H1 (cell line): ENCODE results near the gene CD1B. TPM values are rescaled to one million over a fixed set of nuclear protein-coding genes. Genes with fewer than 3 reads are reported as not detected.

ENCODE experiments used
- CTCF ChIA-PET: fragments of 300-600 bp; sonication (Branson Sonifier 250); formaldehyde crosslinking; loops from one replicate; lab custom pipeline; 2021; ENCODE audit not compliant: partially characterized antibody; lab: Charles Lee
- POLR2A ChIA-PET: fragments of 300-600 bp; sonication (Branson Sonifier 250); formaldehyde crosslinking; loops from one replicate; lab custom pipeline; 2021; ENCODE audit warnings: inconsistent platforms; ENCODE audit not compliant: partially characterized antibody; lab: Charles Lee
- DNase-seq, 2 experiments: peaks; one replicate each; pipeline versions ENCODE4 v3.0.0 to v3.0.0-alpha.2; 2010 to 2022; ENCODE audit warnings: low spot score in 2 of 2, low read depth in 1 of 2, mixed read lengths in 1 of 2
- FAIRE-seq: peaks from 2 replicates; lab custom pipeline; 2011; peaks lifted over from hg19 to GRCh38; lab: Jason Lieb, UNC
- H2AFZ ChIP-seq: 2 replicates; pipeline ENCODE4 v1.8.1; 2012; ENCODE audit warnings: low read length, inconsistent platforms
- H2AK5ac ChIP-seq: 2 replicates; pipeline ENCODE4 v1.6.1; 2013; ENCODE audit warnings: low read depth, low read length
- H2BK120ac ChIP-seq: replicated peaks from 2 replicates; pipeline ENCODE3; 2013; ENCODE audit warnings: low read depth, low read length, inconsistent platforms
- H2BK12ac ChIP-seq: 2 replicates; pipeline ENCODE4 v1.6.1; 2013; ENCODE audit warnings: low read depth, low read length
- H2BK15ac ChIP-seq: 2 replicates; pipeline ENCODE4 v1.6.1; 2013; ENCODE audit warnings: low read length
- H2BK20ac ChIP-seq: 2 replicates; pipeline ENCODE4 v1.6.1; 2013; ENCODE audit warnings: low read length
- H2BK5ac ChIP-seq: 2 replicates; pipeline ENCODE4 v1.6.1; 2013; ENCODE audit warnings: low read depth, low read length
- H3K14ac ChIP-seq: 2 replicates; pipeline ENCODE4 v1.6.1; 2013; ENCODE audit warnings: inconsistent platforms; ENCODE audit not compliant: insufficient read length
- H3K18ac ChIP-seq: 2 replicates; pipeline ENCODE4 v1.6.1; 2013; ENCODE audit warnings: low read length; ENCODE audit errors: extremely low read depth
- H3K23ac ChIP-seq: 2 replicates; pipeline ENCODE4 v1.6.1; 2013; ENCODE audit warnings: inconsistent platforms; ENCODE audit not compliant: insufficient read length
- H3K23me2 ChIP-seq: 2 replicates; pipeline ENCODE4 v1.6.1; 2013; ENCODE audit warnings: low read depth, low read length
- H3K27ac ChIP-seq: 2 replicates; pipeline ENCODE4 v1.6.1; 2011; ENCODE audit warnings: low read depth, low read length, inconsistent platforms
- H3K27me3 ChIP-seq, 4 experiments: replicated peaks in 1 of 4; 1 replicate in 1 of 4; 2 replicates in 3 of 4; pipeline versions ENCODE4 v1.6.1 to v1.8.1; 2011 to 2013; ENCODE audit warnings: low read length in 3 of 4, mild to moderate bottlenecking in 3 of 4, inconsistent platforms in 2 of 4, mixed read lengths in 2 of 4, moderate library complexity in 1 of 4; ENCODE audit not compliant: control insufficient read depth in 3 of 4, insufficient read depth in 3 of 4; ENCODE audit errors: extremely low read depth in 1 of 4
- H3K36me3 ChIP-seq, 4 experiments: 2 replicates each; pipeline versions ENCODE4 v1.6.1 to v1.8.1; 2011 to 2013; ENCODE audit warnings: mild to moderate bottlenecking in 4 of 4, low read length in 3 of 4, moderate library complexity in 2 of 4, control low read depth in 1 of 4, inconsistent platforms in 1 of 4; ENCODE audit not compliant: insufficient read depth in 4 of 4, control insufficient read depth in 2 of 4
- H3K4ac ChIP-seq: replicated peaks from 2 replicates; pipeline ENCODE3; 2013; ENCODE audit warnings: low read length, low read depth, mixed read lengths, inconsistent platforms; ENCODE audit not compliant: insufficient read length
- H3K4me1 ChIP-seq, 4 experiments: replicated peaks in 1 of 4; 1 replicate in 1 of 4; 2 replicates in 3 of 4; pipeline versions ENCODE4 v1.6.1 to v1.8.1; 2011 to 2013; ENCODE audit warnings: low read length in 3 of 4, inconsistent platforms in 2 of 4, mixed read lengths in 1 of 4; ENCODE audit not compliant: insufficient read depth in 4 of 4, control insufficient read depth in 3 of 4
- H3K4me2 ChIP-seq, 2 experiments: 2 replicates each; pipeline versions ENCODE4 v1.6.1 to v1.8.1; 2011 to 2013; ENCODE audit warnings: low read depth in 2 of 2, low read length in 2 of 2, control low read depth in 1 of 2, inconsistent platforms in 1 of 2, mild to moderate bottlenecking in 1 of 2; ENCODE audit not compliant: insufficient read depth in 1 of 2
- H3K4me3 ChIP-seq, 4 experiments: fragments of 200-600, 300-600 bp in 1 of 4; sonication (generic), shearing (Covaris generic), sonication (Bioruptor Twin) in 1 of 4; 2 replicates each; pipeline versions ENCODE4 v1.5.1 to v1.8.1; 2011 to 2016; ENCODE audit warnings: low read length in 4 of 4, low read depth in 3 of 4, control low read depth in 2 of 4, inconsistent platforms in 2 of 4, mild to moderate bottlenecking in 2 of 4, mixed read lengths in 1 of 4, moderate library complexity in 1 of 4; ENCODE audit not compliant: insufficient read depth in 2 of 4; ENCODE audit errors: extremely low read depth in 1 of 4
- H3K56ac ChIP-seq: replicated peaks from 2 replicates; pipeline ENCODE3; 2013; ENCODE audit warnings: low read depth, mild to moderate bottlenecking, mixed read lengths, low read length, inconsistent platforms; ENCODE audit not compliant: insufficient read length
- H3K79me1 ChIP-seq: 2 replicates; pipeline ENCODE4 v1.6.1; 2013; ENCODE audit warnings: low read depth, low read length, control low read depth
- H3K79me2 ChIP-seq, 2 experiments: 2 replicates each; pipeline versions ENCODE4 v1.6.1 to v1.8.1; 2012 to 2013; ENCODE audit warnings: low read length in 2 of 2, mild to moderate bottlenecking in 2 of 2, inconsistent platforms in 1 of 2; ENCODE audit not compliant: insufficient read depth in 2 of 2, control insufficient read depth in 1 of 2
- H3K9ac ChIP-seq, 4 experiments: replicated peaks in 1 of 4; 1 replicate in 1 of 4; 2 replicates in 3 of 4; pipeline versions ENCODE4 v1.6.1 to v1.8.1; 2011 to 2013; ENCODE audit warnings: low read depth in 3 of 4, low read length in 3 of 4, control low read depth in 2 of 4, mild to moderate bottlenecking in 2 of 4, moderate library complexity in 2 of 4, inconsistent platforms in 1 of 4; ENCODE audit errors: extremely low read depth in 1 of 4
- H3K9me3 ChIP-seq, 2 experiments: 2 replicates each; pipeline versions ENCODE4 v1.6.1 to v1.8.1; 2012 to 2013; ENCODE audit warnings: mild to moderate bottlenecking in 2 of 2, moderate library complexity in 2 of 2, control low read depth in 1 of 2, inconsistent platforms in 1 of 2, low read depth in 1 of 2, low read length in 1 of 2, mixed read lengths in 1 of 2; ENCODE audit not compliant: insufficient read depth in 2 of 2
- H4K20me1 ChIP-seq, 2 experiments: replicated peaks in 1 of 2; 2 replicates each; pipeline versions ENCODE3 to v1.8.1; 2011 to 2013; ENCODE audit warnings: inconsistent platforms in 2 of 2, low read length in 2 of 2, mild to moderate bottlenecking in 1 of 2; ENCODE audit not compliant: insufficient read depth in 2 of 2, control insufficient read depth in 1 of 2
- H4K5ac ChIP-seq: 2 replicates; pipeline ENCODE4 v1.6.1; 2013; ENCODE audit warnings: low read length, low read depth, mixed read lengths, inconsistent platforms; ENCODE audit not compliant: insufficient read length
- H4K8ac ChIP-seq: 2 replicates; pipeline ENCODE4 v1.8.0; 2013; ENCODE audit warnings: mild to moderate bottlenecking, moderate library complexity, low read length, inconsistent platforms; ENCODE audit not compliant: insufficient read depth; ENCODE audit errors: extremely low read depth
- H4K91ac ChIP-seq: replicated peaks from 2 replicates; pipeline ENCODE3; 2013; ENCODE audit warnings: low read length, mixed read lengths, inconsistent platforms; ENCODE audit not compliant: insufficient read length
- EZH2 ChIP-seq: fragments of 200-600 bp; sonication (generic); IDR thresholded peaks from 2 replicates; pipeline ENCODE4 v1.7.1; 2012; ENCODE audit warnings: low read depth, mild to moderate bottlenecking, moderate library complexity, low read length, inconsistent platforms; ENCODE audit not compliant: severe bottlenecking
- GTF2F1 ChIP-seq: IDR thresholded peaks from 2 replicates; pipeline ENCODE4 v1.6.1; 2012; ENCODE audit warnings: low read depth, low read length, improper control_type of control experiment, borderline replicate concordance
- MAFK ChIP-seq: IDR thresholded peaks from 2 replicates; pipeline ENCODE4 v1.6.1; 2012; ENCODE audit warnings: low read depth, mild to moderate bottlenecking, improper control_type of control experiment, low read length
- SP4 ChIP-seq: IDR thresholded peaks from 2 replicates; pipeline ENCODE4 v1.6.1; 2012; ENCODE audit warnings: low read length, inconsistent platforms
- YY1 ChIP-seq: IDR thresholded peaks from 2 replicates; pipeline ENCODE4 v1.6.1; 2011; ENCODE audit warnings: low read depth, mild to moderate bottlenecking, low read length
- WGBS, 2 experiments: shearing (Covaris generic) in 1 of 2; methylation state at CpG; one replicate each; pipeline versions ENCODE4 v1.1.6 to v1.1.7; 2013 to 2015; ENCODE audit warnings: low lambda C conversion rate in 2 of 2, mixed read lengths in 2 of 2, inconsistent platforms in 1 of 2, low coverage in 1 of 2, missing lambda C conversion rate in 1 of 2; ENCODE audit not compliant: insufficient replicate concordance in 2 of 2, insufficient coverage in 1 of 2, insufficient read length in 1 of 2; ENCODE audit errors: extremely low coverage in 1 of 2, missing lambda C conversion rate in 1 of 2; 5-methylcytosine and 5-hydroxymethylcytosine counted together
- long read RNA-seq, 2 experiments: library from RNA in 1 of 2; library from capped mRNA in 1 of 2; stranded (forward); transcript quantifications; one replicate each; pipeline ENCODE4 v2.0.0, GENCODE V29; 2021; ENCODE audit warnings: inconsistent platforms in 1 of 2
- polyA minus RNA-seq, 3 experiments: library from RNA; depleted of rRNA, polyadenylated mRNA; stranded (reverse); fragments of >200 nt; gene quantifications; 1 replicate in 2 of 3; 2 replicates in 1 of 3; pipeline ENCODE4 v1.2.3, GENCODE V29; 2011
- polyA plus RNA-seq, 7 experiments: library from polyadenylated mRNA; depleted of rRNA in 3 of 7; stranded (reverse) in 5 of 7; unstranded in 2 of 7; fragments of >200 nt in 5 of 7; fragments of 200-250 nt in 2 of 7; gene quantifications; 1 replicate in 5 of 7; 2 replicates in 1 of 7; 4 replicates in 1 of 7; pipeline versions ENCODE4 v1.2.1 to v1.2.3, GENCODE V29; 2011 to 2013; ENCODE audit warnings: missing spikeins in 2 of 7, mixed read lengths in 2 of 7
- total RNA-seq: library from RNA; stranded (reverse); fragmentation: NEBNext Ultra II Directional; extraction: Animal tissue kit (Norgen Biotek cat#: 25700); gene quantifications from 2 replicates; pipeline ENCODE4 v1.2.1, GENCODE V29; 2021
- TF ChIP-seq, protein P1 (sequence below): IDR thresholded peaks from 2 replicates; pipeline ENCODE4 v1.6.1; 2011; ENCODE audit warnings: low read length, improper control_type of control experiment
- TF ChIP-seq, protein P2 (sequence below): IDR thresholded peaks from 2 replicates; pipeline ENCODE4 v1.6.1; 2012; ENCODE audit warnings: inconsistent platforms

CD1B gene
- total RNA-seq (not detected in 2 replicates), polyA plus RNA-seq (2011; rRNA removed) (not detected in 2 replicates), polyA minus RNA-seq (2011; rRNA and poly(A)+ RNA removed) (not detected in 2 replicates)
- not detected for polyA plus RNA-seq (2011; cell fraction: cytosol; rRNA removed)
- not detected for polyA plus RNA-seq (2011; cell fraction: nucleus; rRNA removed)
- polyA plus RNA-seq (2012, experiment 1 of 2): not detected in 4 replicates
- polyA plus RNA-seq (2012, experiment 2 of 2): not detected
- not detected for polyA plus RNA-seq (2013, experiment 1 of 2)
- not detected for polyA plus RNA-seq (2013, experiment 2 of 2)
- not detected for polyA minus RNA-seq (2011; cell fraction: cytosol; rRNA and poly(A)+ RNA removed)
- not detected for polyA minus RNA-seq (2011; cell fraction: nucleus; rRNA and poly(A)+ RNA removed)
- long read RNA-seq, experiment 1: 0 reads
- long read RNA-seq, experiment 2: 0 reads

DNA sequence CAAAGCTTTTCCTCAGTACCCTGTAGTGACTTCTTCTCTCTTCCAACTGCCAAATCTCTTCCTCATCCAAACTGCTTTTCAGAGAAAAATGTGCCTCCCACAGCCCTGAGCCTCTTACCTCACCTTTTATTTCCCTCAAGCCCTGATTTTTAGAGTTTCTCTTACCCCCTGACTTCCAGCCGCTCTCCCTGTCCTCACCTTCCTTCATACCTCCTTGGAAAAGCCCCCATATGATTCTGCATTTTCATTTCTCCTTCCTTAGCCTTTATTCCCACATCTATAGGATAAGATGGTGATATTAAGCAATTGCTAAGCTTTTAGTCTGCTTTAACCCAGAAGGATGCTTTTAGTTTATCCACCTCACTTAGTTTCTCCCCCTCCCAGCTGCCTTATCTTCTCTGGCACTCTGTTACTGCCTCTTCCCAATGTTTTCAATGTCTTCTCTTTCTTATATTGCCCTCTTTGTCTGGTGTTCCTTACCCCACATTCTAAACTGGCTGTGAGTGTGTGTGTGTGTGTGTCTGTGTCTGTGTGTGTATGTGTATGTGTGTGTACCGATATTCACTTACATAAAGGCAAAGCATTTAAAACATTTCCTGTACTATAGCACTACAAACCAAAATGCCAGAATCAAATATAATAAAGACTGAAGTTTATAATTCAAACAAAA is at the start of gene CD1B:
TSS of gene CD1B (minus strand) at position 51 of the 670 bp plus-strand sequence. CDS start 108 bp downstream, outside the sequence.
- 83% methylated on average over 2 of the region's 2 CpGs; no CpG with 5 or more reads in 1 of the 2 experiments for WGBS, 2 experiments

More for the DNA sequence above, at the start of gene CD1B:
- no peak within 1 kb of the TSS for H3K4ac ChIP-seq
- no peak within 1 kb of the TSS for H3K18ac ChIP-seq
- no peak within 1 kb of the TSS for H4K5ac ChIP-seq
- H4K91ac ChIP-seq: no peak within 1 kb of the TSS
- no peak within 1 kb of the TSS for H3K4me2 ChIP-seq
- H3K23me2 ChIP-seq: no peaks in the 10 kb centered on the region
- no peak within 1 kb of the TSS for H2AK5ac ChIP-seq
- H3K56ac ChIP-seq: no peak within 1 kb of the TSS
- H4K8ac ChIP-seq: no peak within 1 kb of the TSS
- H3K27ac ChIP-seq: no peak within 1 kb of the TSS
- TF ChIP-seq, protein P1, sequence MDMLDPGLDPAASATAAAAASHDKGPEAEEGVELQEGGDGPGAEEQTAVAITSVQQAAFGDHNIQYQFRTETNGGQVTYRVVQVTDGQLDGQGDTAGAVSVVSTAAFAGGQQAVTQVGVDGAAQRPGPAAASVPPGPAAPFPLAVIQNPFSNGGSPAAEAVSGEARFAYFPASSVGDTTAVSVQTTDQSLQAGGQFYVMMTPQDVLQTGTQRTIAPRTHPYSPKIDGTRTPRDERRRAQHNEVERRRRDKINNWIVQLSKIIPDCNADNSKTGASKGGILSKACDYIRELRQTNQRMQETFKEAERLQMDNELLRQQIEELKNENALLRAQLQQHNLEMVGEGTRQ: no peak
- TF ChIP-seq, protein P2, sequence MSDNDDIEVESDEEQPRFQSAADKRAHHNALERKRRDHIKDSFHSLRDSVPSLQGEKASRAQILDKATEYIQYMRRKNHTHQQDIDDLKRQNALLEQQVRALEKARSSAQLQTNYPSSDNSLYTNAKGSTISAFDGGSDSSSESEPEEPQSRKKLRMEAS: no peak
- TF ChIP-seq MAFK (no peak), EZH2 (no peak), GTF2F1 (no peak), SP4 (no peak), YY1 (no peak)
- no peaks in the 10 kb centered on the region for H3K79me1 ChIP-seq
- no peaks in the 10 kb centered on the region for H4K20me1 ChIP-seq
- no peak within 1 kb of the TSS for H3K14ac ChIP-seq
- no peak within 1 kb of the TSS for H3K4me3 ChIP-seq
- H2BK15ac ChIP-seq: no peak within 1 kb of the TSS
- H3K79me2 ChIP-seq: no peaks in the 10 kb centered on the region
- FAIRE-seq (no peak), DNase-seq (no peak)
- H3K9ac ChIP-seq: no peak within 1 kb of the TSS
- H3K36me3 ChIP-seq: no peaks in the 10 kb centered on the region
- H3K23ac ChIP-seq: no peak within 1 kb of the TSS
- H3K4me1 ChIP-seq: no peaks in the 10 kb centered on the region
- H2BK120ac ChIP-seq: no peak within 1 kb of the TSS
- no peak within 1 kb of the TSS for H2BK12ac ChIP-seq
- no peaks in the 10 kb centered on the region; a peak in 1 of 4 replicates for H3K9me3 ChIP-seq
- no peaks in the 10 kb centered on the region for H3K27me3 ChIP-seq
- H2AFZ ChIP-seq: no peak within 1 kb of the TSS
- H2BK20ac ChIP-seq: no peak within 1 kb of the TSS
- no peak within 1 kb of the TSS for H2BK5ac ChIP-seq
- ChIA-PET CTCF (interaction anchor here (1.4 to 3.1 kb wide), 2 partner anchors 127 to 128 kb away, joined by 7 to 33 read pairs; no protein-coding TSS in a partner anchor), POLR2A (no interaction called here)
